ENCODE results near the gene SBF1.

Gene SBF1

DNA sequence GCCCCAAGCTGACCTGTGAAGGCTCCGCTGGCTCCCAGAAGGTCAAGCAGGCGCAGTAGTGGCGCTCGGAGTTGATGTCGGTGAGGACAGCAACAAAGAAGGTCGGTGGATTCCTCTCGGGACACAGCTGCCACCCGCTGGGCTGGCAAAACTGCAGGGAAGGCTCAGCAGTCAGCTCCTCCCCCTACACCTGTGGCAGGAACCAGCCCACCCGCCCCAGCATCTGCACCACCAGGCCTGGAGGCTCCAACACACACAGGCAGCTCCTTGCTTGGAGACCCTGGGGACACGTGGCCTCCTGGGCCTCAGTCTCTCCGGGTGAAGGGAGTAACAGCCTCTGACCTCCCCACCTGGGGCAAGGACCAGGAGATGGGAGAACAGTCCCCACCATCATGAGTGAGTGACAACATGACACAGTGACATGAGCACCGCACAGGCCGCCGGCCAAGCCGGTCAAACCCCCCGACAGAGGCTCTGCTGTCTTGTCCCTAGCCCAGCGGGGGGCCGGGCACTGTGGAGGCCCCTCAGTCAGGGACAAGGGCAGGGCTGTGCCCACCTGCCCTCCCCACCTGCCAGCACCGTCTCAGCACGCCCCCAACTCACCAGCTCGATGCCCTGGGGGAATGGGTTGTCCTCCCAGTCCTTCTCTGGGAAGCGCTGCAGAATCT, 6.9 kb downstream of the SBF1 start:
- DNase-seq (ENCODE audit: low spot score): no peak

DNA sequence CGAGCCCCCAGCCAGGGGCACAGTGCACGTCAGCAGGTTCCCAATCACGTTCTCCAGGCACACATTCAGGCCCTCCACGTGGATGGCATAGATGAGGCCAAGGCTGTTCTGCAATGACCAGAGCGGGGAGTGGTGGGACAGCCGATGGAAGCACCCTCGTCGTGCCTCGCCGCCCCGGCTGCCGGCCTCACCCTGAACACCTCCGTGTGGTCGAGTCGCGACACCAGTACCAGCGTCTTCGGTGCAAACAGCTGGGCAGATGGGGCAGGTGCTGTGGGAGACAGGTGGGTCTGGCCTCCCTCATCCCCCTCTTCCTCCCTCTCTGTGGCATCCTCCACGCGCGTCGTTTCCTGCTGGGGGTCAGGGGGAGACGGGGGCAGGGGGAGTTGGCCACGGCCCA, 7.5 kb downstream of the SBF1 start:
- DNase-seq (ENCODE audit: low spot score): no peak

DNA sequence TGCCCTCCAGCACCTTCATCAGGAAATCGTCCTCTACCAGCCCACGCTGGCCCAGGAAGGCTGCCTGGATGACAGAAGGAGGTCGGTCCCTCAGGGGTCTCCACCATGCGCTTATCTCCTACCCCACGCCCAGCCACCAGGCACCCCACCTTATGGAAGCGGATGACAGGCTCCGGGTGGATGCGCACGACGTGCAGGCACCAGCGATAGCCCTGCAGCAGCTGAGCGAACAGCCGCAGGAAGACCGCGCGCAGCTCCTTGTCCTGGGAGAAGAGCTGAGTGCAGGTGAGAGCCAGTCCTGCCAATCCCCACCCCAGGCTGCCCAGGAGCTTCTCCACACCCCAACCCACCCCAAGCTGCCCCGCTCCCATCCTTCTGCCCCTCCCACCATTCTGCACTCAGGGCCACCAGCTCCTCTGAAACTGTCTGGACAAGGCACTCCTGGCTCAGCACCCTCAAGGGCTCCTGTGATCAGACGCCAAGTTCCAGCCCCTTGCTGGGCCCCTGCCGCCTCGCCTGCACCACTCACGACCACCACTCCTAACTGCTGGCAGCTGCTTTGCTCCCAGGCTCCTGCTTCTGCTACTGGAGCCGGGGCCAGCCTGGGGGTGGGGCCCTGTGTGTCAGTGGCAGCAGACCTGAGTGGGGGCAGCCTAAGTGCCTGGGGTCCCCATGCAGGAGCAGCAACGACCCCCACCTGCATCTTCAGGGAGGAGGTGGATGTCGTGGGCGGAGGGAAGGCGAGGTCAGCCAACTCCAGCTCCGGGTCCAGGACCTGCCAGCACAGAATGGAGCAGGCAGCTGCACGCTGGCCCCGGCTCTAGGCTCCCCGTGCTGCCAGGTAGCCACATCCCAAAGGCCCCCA, 9.5 kb downstream of the SBF1 start:
- no peak for DNase-seq (ENCODE audit: low spot score)

DNA sequence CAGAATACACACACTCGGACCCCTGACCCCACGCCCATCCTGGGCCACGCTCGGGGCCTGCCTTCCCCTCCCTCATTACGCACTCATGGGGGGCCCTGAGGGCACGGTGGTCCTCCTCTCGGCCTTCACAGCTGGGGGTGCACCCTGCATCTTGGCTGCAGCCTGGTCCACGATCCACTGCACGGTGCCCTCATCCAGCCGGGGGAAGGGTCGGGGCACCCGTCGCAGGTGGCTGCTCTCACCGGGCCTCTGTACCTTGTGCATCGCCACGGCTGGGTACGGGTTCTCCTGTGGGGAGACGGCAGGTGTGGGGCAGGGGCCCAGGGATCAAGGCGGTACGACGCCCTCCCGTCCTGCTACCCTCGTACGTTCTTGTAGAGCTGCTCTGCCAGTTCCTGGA, 10.4 kb downstream of the SBF1 start:
- no peak for DNase-seq (ENCODE audit: low spot score)

DNA sequence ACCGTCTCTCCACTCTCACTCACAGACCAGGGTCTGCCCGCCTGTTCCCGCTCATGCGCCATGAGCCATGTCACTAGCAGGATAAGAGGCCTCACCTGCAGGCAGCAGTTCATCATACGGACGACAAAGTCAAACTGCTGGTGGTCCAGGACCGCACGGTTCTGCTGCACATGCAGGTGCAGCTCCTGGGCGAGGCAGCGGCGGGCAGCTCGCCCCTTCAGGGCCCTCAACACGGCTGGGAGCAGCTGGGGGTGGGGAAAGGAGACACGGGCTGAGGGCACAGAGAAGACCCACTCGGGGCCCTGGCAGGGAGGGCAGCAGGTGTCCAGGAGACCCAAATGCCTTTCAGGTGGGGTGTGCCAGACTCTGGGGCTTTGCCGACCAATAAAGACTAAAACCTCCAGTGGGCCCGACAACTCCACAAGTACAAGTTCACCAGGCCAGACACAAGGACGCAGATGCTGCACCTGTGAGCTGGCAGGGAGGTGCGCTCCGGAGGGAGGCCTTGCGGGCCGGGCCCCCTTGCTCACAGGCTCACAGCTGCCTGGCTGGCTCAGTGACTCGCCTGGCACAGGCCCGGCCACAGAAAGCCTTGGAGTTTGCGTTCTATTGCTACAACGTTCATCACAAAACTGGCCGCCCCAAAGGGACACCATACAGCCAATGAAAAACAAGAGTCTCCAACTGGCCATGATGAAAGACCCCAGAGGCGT, 11.5 kb downstream of the SBF1 start:
- no peak for DNase-seq (ENCODE audit: low spot score)

DNA sequence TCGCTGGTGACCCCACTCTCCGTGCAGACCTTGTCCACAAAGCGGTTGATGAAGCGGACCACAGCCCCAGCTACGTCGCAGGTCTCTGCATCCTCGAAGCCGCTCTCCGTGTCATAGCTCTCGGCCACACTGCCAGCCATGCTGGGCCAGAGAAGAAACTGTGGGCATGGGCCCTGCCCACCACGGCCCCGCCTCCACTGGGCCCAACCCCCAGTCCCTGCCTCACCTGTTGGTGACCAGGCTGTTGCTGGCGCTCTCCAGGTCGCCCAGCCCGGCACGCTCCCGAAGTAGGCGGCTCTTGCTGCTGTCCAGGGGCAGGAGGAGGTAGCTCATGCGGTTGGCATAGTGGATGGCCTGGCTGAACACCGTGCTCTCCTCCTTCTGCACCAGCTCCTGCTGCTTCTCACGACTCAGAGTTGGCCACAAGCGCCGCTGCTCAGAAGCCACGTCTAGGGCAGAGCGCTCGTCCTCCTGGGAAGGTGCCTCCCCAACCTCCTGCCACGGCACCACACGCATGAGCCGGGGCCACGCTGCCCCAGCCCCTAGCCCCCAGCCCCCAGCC, 12.8 kb downstream of the SBF1 start:
- DNase-seq (ENCODE audit: low spot score): no peak

DNA sequence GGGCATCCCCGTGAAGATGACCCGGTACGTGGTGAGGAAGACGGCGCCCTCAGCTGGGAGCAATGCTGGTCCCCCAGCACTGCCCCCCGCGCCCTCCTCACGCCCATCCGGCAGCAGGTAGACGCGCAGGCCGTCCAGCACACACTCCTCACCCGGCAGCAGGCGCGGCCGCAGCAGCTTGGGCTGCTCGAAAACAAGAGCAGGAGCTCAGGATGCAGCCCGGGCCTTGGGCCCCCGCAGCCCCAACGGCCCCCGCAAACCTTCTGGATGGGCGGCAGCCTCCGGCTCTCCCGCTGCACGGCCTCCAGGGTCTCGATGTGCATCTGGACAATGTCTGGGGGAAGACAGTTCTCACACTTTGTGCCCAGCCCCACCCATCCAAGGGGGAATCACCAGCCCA, 13.3 kb downstream of the SBF1 start:
- DNase-seq (ENCODE audit: low spot score): no peak

DNA sequence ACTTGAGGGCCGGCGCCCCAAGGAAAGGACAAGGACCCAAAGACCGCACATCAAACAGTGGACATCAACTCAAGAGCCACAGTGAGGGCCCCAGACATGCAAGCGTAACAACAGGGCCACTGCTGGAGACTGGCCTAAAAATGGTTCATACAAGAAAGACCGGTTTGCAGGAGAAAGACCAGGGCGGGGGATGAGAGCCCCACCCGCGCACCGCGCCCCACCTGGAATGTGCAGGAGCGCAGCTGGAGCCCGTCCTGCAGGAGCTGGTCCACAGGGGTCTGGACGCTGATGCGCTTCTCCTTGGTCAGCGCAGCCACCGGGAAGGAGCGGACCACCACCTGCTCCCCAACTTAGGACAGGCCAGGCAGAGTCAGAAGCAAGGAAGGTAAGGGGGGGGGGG, 13.9 kb downstream of the SBF1 start:
- DNase-seq (ENCODE audit: low spot score): no peak

DNA sequence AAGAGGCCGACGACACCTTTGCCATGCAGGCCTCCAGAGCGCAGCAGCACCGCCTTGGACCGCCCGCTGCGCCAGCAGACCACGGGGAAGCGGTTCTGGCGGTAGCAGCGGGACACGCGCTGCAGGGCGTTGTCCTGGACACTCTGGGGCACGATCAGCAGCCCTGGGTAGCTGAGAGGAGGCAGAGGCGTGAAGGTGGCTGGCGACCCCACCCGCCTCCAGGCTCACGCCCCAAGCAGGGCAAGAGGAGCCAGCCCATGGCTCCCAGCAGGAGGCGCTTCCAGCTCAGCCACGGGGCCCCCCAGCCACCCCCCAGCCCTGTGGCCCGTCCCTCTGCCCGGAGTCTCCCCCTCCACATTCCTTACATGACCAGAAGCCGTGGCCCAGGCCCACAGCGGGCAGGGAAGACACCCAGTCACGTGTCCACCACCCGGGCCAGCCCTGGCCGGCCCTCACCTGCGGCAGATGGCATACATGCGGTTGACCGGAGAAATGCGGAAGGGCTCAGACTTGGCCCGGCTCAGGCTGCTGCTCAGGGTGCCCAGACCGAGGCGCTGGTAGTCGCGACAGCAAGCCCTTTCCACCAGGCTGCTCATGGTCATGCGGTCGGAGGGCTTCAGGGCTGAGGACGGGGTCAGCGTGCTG, 15.2 kb downstream of the SBF1 start:
- DNase-seq (ENCODE audit: low spot score): no peak

DNA sequence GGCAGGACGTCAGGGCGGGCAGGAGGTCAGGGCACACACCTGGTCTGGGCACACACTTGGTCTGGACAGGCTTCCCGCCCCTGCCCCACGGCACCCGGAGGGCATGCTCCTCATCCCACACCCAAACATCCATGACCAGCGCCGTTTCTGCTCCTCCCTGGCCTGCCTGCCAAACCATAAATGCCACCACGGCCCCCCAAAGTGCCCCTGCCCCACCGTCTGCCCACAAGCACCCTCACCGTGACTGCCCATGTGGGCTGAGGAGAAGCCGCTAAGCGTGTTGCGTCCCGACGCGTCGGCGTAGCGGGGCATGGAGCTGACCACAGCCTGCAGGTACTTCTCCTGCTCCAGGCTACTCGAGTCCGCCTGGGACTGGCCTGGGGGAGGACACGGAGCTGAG, 15.8 kb downstream of the SBF1 start:
- DNase-seq (ENCODE audit: low spot score): no peak

DNA sequence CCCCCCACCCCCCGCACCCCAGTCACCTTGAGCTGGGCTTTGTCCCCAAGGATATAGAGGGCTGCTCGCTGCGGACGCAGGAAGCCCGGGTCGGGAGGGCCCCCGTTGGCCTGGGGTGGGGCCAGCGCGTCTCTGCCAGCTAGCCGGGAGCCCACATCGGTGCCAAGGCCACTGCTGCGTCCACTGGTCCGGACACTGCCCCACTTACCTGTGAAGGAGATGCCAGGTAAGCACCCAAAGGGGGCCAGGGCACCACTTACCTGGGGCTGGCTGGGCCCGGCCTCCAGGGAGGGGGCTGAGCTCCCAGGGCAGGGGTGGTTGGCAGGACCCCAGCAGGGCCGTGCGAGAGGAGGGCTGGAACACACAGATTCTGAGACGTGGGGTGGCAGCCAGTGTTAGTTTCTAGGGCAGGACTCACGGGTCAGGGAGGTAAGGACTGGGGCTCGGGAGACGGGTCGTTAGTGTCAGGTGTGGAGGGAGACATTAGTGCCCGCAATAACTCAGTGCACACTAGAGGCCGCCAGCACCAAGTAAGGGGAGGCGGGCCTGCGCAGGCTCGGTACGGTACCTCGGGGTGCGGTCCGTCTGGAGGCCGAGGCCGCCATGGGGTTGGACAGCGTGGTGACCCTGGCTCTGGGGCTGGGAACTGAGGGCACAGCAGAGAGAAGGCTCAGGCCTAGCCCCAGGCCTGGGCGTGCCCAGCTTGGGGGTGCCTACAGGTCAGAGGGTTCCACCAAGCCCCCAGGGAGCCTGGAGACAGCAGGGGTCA, 18.2 kb downstream of the SBF1 start:
- DNase-seq (ENCODE audit: low spot score): no peak

DNA sequence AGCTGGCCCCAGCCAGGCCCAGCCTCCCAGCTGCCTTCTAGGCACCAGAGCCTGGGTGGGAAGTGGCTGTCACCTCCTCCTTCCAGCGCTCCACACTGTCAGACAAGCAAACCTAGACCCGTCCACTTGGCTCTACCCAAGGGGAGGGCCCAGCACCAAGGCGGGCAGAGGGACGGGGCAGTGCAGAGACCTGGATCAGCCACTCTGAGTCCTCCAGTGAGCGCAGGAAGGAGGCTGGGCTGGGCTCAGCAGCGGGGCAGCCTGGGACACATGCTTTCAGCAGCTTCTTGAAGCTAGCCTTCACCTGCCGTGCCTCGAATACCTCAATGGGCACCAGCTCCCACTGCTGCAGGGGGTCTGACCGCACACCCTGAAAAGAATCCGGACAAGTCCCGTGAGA, 18.8 kb downstream of the SBF1 start:
- no peak for DNase-seq (ENCODE audit: low spot score)

DNA sequence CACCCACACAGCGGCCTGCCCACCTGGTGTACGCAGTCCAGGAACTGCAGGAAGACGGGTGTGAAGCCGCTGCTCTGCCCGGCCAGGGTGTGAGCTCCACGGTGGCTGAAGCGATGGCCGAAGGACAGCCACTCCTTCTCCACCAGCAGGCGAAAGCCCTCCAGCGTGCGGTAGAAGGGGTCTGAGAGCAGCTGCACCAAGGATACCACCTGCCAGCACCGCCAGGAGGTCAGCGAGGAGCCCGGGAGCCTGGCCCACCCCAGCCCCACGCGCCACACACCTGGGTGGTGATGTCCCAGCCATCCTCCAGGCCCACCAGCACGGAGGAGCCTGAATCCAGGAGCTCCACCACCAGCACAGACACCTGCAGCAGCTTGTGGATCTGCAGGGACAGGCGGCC, 19.6 kb downstream of the SBF1 start:
- DNase-seq (ENCODE audit: low spot score): no peak

DNA sequence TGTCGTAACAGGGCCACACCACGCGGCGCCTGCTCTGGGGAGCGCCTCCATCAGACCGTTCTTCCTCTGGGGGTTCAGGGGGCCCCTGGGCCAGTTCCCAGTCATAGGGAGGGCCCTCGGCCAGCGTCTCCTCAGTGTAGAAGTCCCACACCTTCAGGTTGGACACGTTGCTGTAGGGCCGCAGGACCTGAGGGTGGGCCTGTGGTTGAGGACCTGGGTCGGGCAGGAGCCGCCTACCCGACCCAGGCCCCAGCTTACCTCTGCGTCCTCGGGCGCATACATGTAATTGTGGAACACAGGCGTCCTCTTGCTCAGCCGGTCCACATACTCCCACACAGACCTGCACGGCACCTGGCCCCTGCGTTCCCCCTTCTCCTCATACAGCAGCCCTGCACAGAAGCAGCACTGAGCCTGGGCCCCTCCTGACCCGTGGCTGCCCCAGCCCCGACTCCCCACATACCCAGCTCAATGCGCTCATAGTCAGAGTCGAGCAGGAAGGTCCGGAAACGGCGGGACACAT, 20.2 kb downstream of the SBF1 start:
- no peak for DNase-seq (ENCODE audit: low spot score)

DNA sequence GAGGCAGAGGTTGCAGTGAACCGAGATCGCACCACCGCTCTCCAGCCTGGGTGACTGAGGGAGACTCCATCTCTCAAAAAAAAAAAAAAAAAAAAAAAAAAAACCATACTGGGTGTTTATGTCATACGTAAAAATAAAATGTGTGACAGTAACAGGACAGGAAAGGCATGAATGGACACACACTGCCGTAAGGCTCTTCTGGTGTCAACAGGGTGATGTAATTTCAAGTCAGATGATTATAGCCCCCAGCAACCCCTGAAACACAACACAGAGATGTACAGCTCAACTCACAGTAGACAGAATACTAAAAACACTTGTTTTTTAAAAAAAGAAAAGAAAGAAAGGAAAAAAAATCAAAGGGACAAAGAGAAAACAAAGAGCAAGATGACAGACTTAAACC, 22.2 kb downstream of the SBF1 start:
- no peak for DNase-seq (ENCODE audit: low spot score)

DNA sequence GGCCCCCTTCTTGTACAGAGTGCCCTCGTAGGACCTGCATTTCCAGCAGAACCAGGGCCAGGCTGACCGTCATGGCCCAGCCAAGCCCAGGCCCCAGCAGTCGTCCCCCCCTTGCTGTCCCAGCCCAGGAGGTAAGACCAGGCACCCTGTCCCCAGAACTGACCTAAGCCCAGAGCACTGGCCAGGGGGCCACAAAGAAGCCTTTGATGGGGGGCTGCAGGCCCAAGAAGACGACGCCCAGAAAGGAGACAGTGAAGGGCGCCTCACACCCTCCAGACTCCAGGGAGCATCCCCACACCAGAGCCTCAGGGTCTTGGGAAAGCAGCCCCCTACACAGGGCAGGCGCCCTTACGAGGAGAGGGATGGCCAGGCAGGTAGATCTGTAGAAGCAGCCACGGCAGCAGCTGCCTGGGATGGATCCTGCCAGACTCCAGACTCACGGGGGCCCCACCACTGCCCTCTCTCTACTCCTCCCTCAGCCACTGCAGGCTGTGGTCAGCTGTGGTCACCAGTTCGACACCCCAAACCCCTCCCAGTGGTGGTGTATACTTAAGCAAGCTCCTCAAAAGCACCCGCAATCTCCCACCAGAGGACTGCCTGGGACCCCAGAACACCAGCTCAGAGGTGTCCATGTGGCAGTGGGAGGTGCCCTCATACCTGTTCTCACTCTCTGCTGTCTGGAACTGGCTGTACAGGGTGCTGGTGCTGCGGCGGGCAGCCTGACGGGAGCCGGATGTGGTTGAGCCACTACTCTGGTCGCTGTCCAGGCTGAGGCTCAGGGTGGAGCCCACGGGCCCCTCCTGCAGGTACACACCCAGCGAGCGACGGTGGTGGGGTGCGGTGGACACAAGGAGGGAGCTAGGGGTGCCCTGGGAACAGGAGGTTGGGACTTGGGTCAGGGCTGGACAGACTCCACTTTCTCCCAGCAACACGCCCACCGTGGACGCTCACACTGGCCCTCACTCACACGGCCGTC, 27.0 kb downstream of the SBF1 start:
- no peak for DNase-seq (ENCODE audit: low spot score)

DNA sequence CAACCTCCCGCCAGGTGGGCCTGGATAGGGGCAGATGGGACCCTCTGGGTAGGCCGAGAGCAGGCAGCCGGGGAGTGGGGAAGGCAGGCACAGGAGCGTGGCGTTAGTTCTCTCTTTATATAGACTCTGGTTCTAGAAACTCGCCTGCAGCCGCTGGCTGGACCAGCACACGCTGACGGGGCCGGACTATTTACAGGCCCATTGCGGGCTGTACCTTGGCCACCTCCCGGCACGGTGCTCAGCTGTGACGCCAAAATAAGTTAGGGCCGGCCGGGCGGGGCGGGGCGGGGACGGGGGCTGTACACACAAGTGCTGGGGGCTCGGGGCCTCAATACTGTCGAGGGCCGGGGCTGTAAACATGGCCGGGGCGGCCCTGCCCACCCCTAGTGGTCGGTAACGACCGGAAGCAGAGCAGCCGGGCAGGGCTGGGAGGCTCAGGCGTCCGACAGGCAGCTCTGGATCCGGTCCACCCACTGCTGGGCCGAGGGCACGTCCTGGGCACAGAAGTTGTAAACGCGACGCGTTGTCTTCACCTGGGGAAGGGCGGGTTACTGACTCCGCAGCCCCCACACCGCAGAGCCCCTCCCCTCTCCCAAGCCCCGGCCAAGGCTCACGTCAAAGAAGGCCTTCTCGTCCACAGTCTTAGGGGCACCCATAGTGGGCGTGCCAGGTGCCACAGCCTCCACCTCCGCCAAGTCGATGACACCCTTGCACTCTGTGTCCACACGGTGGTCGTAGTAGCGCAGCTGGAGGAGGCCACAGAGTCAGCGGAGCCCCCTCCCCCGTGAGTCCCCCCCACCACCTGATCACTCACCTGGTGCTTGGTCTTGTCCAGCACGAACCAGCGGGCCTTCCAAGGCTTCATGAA, 27.9 kb downstream of the SBF1 start:
- no peak for DNase-seq (ENCODE audit: low spot score)

DNA sequence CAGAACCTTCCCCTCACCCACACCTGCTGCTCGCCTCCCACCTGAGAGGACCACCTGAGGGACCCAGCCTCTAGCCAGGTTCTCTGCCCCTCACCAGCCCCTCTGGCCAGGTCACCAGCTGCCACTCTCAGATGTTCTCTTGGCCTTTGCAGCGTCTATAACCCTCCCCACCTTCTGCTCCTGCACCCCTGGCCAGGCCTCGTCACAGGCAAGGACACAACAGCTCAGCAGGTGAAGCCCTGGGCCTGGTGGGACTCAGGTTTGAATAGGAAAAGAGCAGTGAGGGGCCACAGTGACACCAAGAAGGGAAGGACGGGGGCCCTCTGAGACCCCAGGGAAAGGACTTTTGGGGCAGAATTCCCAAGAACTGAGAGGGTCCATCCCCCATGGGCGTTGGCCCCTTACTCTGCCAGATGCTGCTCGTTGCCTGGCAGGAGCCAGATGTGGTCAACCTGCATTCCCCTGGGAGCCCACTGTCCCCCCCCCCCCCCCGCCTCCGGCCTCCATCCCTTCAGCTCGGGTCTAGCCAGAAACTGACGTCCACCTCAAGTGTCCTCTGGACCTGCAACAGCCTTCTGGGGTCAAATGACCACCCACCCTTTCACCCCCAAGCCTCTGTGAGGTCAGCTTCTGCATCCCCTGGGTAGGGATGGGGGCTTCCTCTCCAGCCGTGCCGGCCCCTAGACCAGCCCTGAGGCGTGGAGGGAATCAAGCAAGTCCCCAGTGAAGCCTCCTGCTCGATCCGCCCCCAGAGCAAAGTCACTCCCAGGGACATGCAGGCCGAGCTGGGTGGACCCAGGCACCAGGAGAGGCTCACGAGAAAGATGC, 28.7 kb downstream of the SBF1 start:
- DNase-seq (ENCODE audit: low spot score): no peak
